Stimulated activated CD4-positive, alpha-beta T cell treated with anti-CD3 and anti-CD28 coated beads, TNF-alpha, amount 100 ng/mL, for 48 hours (primary cell): ENCODE results near the gene CHERP.

Source experiments
- DNase-seq, 3 donors: peaks; one replicate each; pipeline ENCODE4 v3.0.0-alpha.2; 2020; ENCODE audit warnings: low read depth in 3 of 3

Gene CHERP

DNA sequence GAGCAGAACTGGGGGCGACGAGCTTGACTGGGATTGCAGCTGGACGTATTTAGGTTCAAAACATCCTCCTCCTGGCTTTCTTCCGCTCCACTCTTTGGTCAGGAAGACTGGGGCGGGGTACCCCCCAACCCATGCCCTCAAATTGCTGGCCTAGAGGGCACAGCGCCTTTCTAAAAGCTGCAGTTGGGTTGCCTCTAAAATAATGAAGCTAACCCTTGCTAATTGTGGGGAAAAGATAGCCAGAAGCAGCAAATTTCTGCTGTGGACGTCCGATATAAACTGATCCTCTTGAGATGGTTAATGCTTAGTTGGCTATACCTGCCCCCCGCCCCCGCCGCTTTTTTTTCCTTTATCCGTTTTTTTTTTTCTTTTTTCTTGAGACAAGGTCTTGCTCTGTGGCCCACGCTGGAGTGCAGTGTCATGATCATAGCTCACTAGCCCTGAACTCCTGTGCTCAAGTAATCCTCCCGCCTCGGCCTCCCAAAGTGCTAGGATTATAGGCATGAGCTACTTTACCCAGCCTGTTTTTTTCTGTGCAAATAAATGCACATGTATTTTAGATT, 754 bp upstream of the CHERP start:
- DNase-seq: no peak

DNA sequence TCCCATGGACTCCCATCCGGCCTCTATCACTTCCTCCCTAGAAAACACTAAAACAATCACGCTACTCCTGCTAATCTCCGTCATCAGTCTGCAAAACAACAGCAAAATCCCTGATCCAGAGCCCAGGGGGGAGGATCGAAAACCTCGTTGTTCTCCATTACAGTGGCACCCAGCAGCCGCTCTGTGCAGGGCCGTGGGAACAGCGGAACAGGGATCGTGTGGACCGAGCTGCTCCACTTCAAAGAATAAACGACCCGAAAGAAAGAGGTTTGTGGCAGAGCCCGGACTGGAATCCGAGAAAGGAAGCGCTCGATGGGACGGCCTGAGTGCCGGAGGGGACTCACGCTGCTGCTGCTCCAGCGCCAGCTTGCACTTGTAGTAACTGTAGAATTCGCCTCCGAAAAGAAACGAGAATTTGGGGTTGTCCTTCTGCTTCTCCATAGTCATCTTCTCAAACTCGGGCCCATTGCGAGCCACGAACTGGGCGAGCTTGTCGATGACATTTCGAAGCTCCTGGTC, 652 bp downstream of the CHERP start:
- peak in 1 of 3 donors; percentile 31 for DNase-seq

DNA sequence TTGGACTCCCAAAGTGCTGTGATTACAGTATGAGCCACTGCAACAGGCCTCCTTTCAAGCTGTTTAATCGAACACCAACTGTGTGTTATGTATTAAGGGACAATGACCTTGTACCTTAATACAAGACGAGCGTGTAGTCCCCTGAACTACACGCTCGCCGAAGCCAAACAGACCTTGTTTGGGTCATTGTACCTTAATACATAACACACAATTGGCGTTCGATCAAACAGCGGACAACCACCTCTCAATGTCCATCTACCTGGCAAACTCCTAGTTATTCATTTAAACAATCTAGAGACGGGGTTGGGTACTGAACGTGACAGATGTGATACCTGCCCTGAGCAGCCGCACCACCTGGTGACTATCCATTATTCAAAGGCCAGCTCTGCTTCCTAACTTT, 1.3 kb downstream of the CHERP start:
- DNase-seq: no peak

DNA sequence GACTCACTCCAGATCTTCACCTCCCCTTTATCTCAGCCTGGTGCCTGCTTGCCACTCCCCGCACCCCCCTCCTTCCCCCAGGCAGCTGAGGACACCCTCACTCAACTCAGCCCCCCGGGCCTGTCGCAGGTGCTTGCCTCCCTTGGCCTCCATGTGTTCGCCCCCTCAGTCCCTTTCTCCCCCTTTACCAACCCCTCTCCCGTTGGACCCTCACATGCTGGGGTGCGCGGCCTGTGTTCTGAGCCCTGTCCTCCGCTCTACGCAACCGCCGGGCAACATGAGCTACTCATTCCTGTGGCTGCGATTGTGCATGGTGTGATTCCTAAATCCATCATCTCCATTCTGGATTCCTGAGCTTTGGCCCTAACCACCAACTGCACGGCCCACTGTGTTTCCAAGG, 5.1 kb downstream of the CHERP start:
- no peak for DNase-seq

DNA sequence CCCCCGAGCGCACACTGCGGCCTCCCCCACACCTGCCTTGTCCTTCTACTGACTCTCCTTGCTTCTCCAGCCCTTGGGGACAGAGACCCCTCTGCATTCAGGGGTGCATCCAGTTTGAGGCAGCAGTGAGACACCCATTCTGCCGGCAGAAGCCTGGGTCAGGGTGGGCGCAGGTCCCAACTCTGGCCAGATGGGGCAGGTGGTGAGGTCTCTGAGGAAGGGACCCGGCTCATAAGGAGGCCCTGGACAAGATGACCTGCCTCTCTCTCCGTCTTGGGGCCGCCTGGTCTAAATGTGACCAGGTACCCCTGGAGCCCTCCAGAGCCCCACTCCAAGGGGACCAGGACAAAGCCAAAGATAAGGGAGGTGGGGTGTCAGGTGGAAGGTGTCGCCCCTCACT, 6.1 kb downstream of the CHERP start:
- DNase-seq: no peak

DNA sequence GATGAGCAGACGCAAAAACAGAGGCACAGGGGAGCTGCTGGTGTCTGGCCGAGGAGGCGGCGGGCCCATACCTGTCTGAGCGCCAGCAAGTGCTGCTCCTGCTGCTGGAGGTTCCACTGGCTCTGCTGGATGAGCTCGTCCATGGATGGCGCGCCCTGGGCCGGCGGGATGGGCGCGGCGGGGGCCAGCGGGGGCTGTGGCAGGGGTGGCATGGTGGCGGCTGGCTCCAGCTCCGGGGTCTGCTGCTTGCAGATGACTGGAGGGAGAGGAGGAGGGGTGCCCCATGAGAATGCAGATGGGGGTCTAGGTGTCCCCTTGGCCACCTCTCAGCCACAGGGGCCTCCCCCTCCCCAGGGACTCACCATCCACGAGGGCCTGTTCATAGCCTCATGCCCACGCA, 6.9 kb downstream of the CHERP start:
- DNase-seq: no peak

DNA sequence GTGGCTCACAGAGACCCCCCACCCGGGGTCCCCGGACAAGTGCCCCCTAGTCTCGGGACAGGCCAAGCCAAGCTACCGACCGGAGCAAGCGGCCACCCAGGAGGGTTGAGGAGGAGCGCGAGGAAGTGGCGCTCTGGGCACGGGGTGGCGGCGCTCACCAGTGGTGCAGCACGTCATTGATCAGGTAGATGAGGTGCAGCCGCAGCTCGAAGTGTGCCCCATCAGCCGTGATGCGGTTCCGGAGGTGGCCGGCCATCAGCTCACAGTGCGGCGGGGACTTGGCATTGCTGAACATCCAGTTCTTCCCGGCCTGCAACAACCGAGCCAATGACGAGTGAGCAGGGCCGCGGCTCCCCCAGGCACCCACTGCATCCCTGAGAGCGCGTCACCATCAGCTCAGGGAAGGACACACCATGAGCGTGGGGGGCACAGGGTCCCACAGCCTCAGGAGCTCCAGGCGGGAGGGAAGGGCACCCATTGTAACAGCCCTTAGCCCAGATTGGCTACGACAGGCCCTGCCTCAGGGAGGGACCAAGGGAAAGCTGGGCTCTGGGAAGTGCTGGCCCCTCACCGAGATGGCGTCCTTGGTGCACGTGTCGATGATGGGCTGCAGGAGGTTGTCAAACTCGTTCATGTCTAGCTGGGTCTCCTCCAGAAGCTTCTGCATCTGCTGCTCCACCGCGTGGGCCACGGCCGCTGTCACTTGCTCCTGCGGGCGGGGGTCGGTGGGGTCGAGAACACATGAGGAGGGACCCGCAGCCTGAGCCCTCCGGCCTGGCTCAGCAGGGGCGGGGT, 9.6 kb downstream of the CHERP start:
- no peak for DNase-seq

DNA sequence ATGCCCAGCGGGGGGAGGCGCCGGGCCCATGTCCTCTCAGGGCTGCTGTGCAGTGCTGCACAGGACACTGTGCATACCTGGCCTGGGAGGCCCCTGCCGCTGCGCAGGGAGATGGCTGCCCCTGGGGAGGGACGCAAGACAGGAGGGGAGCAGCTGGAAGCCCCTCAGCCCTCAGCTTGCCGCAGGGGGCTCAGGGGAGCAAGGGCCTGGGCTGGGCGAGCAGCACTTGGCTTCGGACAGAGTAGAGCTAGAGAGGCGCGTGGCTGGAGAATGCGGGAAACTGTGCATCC, 10.9 kb downstream of the CHERP start:
- no peak for DNase-seq

DNA sequence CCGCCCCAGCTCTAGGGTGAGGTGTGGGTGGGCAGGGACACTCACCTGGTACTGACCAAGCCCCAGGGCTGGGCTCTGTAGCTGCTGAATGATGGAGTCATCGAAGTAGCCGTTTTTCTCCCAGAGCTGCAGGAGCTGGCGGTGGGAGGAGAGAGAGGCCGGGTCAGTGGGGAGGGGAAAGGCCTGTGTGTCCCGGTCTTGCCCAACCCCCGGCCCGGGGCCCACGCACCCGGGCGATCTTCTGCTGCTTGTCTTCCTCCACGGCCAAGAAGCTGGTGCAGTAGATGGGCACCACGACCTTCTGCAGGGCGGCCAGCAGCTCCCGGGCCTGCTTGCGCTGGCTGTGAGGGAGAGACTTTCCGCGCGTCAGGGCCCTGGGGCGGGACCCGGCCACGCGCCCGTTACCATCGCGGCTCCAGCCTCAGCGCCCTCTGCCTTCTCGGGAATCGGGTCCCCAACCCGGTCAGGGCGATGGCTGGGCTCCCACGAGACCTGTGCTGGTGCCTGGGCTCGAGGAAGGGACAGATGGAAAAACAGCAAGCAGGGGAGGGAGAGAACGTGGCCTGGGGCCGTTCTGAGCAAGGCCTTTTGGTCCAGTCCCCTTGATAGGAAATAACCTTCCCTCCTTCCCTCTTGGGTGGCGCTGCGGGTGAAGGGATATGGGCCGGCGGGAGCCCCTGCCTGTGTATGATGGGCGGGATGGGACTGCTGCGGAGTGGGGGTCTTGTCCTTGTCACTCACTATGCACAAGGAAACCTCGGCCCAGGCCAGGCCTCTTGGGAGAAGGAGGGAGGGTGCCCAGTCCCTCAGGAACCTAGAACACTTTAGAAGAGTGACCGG, 11.5 kb downstream of the CHERP start:
- no peak for DNase-seq

DNA sequence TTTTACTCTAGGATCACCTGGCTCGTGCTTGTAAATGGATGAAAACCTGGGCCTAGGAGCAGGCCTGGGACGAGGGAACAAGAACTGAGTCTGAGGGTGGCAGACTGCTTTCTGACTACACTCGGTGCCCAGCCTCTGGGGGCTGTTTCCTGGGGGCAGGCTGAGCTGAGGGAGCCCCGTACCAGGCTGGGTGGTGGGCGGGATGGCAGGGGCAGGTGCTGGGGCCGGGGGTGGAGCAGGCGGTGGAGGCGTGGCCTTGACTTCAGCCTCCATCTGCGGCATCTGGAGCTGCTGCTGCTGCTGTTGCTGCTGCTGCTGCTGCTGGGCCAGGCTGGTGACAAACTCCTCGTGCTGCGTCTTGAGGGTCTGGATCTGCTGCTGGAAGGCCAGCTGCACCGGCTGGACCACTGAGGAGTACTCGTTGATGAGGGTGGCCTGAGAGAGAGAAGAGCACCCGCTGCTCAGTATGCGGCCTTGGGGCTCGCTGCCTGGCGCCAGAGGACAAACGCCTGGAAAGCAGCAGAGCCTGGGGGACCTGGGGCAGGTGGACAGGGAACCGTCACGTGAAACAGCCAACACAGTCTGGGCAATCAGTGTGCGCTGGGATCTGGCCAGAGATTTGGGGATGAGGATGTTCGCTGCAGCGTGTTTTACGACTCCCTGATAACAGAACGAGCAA, 12.6 kb downstream of the CHERP start:
- DNase-seq: no peak

DNA sequence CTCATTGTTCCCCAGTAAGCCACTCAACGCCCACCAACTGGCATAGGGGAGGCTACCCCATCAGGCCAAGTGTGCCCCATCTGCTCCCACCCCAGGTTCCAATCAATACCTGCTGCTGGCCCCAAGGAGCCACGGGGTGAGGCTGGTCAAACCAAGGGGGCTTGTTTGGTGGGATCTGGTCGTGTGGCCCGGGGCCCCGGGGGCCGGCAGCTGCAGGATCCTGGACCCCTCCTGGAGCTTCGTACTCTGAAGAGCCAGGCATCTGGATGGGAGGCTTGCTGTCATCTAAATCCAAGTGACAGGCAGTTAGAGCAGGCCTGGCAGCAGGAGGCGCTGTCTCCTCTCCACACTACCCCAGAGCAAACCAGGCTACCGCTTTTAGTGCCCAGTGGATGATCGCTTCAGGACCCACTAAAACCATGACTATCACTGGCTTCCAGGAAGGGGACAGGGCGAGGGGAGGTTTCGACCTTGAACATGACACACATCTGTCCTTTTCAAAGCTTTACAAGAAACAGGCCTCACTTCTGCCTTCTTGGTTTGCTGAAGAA, 14.2 kb downstream of the CHERP start:
- DNase-seq: peak in 1 of 3 donors; percentile 27

DNA sequence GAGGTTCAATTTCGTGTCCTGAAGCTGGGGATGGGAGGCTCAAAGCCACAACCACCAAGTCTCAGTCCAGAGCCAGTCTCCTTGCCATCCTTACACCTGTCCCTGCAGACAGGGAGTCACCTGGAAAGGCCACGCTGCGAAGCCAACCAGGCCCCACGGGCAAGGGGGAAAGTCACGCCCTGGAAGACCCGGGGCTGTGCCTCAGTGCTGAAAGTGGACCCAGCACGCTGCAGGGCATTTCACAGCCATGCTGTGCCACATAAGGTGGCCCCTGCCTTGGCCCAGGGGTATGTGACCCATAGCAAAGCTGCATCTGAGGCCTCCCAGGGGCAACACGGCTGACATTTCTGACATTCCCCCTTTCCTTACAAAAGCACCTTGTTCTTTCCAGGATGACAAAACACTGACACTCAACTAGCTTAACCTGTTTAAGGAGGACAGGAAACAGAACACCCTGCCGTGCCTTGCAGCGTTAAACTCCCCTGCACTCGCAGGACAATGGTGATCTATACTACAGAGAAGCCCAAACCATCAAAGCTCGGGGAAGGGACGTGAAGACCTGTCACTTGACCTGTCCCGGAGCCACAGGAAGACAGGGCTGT, 14.8 kb downstream of the CHERP start:
- no peak for DNase-seq

DNA sequence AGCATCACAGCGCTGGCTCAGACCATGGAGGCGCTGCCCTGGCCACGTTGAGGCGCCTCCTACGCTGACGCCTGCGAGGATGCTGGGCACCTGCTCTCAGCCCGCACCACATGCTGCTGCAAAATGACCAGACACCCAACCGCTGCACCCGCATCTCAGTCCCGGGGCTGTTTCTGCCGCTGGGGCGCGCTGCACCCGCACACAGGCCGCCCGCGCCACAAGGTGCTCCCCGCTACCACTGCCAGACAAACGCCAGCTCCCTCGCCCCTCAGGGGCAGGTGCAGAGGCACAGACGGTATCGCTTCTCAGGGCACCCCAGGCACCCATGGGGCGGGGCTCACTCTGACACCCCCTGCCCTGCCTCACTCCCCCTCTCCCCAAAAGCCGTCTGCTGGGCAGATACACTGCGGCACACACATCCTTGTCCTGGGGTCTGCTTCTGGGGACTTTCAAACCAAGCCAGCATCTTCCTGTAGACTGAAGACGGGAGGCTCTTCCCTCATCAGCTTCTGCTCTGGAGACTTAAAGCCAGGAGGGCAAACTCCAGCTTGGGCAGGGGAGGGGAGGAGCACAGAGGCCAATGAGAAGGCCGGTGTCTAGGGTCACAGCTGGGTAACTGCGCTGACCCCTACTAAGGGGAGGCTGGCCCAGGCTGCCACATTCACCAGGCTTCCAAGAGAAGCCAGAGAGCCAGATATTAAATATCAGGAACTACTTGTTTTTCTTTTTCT, 16.3 kb downstream of the CHERP start:
- no peak for DNase-seq

DNA sequence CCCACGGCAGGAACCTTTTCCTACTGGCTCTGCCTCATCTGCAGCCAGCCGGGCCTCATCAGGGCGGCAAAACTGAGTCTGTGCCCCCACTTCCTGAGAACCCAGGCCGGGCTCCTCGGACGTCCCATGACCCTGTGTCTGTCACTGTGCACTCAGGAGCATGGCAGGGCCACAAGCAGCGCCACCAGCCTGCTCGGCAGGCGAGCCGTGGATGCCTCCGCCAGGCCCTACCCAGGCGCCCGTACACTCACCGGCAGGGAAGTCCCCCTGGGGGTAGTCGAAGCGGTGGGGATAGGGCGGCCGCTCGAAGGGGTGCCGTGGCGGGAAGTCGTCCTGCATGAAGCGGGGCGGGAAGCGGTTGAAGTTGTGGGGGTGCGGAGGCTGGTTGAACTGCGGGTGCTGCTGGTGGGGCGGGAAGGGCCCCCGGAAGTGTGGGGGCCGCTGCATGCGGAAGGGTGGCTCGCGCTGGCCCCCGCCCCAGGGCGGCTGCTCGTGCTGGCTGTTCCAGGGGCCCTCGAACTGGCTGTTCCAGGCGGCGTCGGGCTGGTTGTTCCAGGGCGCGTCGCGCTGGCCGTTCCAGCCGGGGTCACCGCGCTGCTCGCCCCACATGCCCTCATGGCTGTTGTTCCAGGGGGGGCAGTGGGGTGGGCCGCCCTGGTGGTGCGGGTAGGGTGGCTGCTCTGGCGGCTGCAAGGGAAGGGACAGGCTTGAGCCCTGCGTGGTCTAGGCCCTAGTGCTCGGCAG, 17.1 kb downstream of the CHERP start:
- no peak for DNase-seq

DNA sequence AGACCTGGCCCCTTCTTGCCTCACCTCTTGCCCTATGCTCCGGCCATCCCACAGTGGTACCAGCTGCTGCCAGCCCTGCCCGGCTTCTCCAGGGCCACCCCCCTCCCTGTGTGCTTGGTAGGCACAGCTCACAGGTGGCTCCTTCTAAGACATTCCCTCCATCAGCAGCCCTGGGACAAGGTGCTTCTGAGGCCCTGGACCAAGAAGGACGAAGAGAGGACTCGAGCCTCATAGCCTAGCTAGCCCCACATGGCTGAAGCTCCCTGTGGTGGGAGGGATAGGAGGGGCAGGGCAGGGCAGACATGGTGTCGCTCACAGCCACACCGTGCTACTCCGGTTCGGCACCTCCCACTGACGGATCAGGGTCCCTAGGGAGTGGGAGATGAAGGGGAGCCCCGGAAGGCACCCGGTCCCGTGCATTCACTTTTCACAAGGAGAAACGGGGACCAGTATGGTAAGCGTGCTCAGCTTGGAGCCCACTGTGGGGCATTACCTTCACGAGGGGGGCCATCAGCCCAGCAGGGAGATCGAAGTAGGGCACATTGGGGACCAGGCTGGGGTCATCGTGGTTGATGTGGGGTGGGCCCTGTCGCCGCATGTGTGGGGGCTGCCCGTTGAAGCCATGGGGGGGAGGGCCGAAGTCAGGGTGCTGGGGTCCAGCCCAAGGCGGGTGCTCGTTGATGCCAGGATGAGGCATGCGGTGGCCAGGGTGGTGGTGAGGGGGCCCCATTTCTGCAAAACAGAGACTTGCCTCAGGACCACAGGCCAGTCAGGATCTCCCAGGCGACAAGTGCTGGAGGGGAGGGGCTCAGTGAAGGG, 19.5 kb downstream of the CHERP start:
- DNase-seq: no peak

DNA sequence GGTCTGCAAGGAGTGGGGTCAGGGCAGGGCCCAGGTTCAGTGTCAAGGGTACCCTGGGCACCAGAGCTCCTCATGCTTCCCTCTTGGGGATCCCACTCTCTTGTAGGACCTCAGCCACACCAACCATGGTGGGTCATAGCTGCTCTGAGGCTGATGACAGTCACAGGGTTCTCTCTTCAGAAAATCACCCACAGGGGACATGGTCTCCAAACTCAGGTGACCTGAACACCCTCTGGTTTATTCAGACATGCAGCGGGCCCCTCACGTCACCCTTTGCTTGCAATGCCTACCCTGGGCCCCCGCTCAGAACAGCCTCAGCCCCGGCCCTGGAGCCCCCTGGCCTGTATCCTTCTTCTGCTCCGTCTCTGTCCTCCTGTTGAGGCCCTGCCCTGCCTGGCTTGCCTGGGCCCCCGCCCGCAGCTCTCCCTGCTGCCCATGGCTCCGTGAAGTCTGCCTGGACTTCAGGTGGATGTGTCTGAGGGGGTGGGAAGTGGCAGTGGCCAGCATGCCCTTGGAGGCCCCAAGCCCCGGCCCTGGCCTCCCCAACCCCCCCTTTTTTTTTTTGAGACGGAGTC, 20.4 kb downstream of the CHERP start:
- DNase-seq: no peak

DNA sequence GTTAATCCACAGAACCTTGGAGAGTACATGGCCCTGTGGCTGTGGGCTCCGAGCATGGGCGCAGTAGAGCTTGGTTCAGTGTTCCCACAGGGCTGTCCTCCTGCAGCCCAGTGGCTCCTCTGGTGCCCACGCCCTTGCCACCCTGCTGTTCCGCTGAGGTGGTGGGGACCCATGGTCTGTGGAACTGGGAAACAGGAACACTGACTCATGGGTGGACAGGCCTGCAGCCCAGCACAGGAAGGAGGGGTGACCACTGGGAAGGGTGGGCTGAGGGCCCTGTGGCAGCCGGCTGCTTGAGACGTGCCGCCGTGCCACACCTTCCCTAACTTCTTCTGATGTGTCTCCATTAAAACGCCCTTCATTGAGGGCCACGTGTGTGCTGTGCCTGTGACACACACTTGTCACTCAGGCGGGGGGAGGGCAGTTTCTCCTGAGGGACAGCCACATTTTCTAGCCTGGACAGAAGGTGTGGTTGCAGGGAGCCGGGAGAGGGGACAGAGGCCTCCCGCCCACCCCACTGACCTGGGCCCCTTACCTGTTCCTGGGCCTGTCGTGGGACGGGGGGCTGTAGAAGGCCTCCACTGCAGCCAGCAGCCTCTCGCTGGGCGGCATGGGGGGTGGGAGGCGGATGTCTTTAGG, 21.1 kb downstream of the CHERP start:
- no peak for DNase-seq
